NOMO-1 treated with dmso at 0.1 percent for 144 hours (cell line): Measurements from ENCODE around the gene PBX2.
"Not testable (repeated sequence)": the region's sequence is repeated elsewhere in the genome, so short reads cannot be mapped to it uniquely, and the experiment has no call there.

Experiments
- DNase-seq: peaks from one replicate; lab custom pipeline; 2025; ENCODE audit not compliant: unreplicated experiment; lab: John Stamatoyannopoulos, UW

PBX2 gene

GRCh38 chr6:32151863-32152768, 37.9 kb downstream of the PBX2 start, which contains the start of gene PRRT1:
Gene PRRT1 (minus strand): TSS chr6:32151939. CDS start chr6:32151827, 112 bp downstream.
- no peak for DNase-seq

GRCh38 chr6:32151181-32151862, 38.7 kb downstream of the PBX2 start:
- DNase-seq, result no peak

GRCh38 chr6:32149932-32150870, 39.8 kb downstream of the PBX2 start:
- no peak for DNase-seq

GRCh38 chr6:32149092-32149755, 40.8 kb downstream of the PBX2 start:
- DNase-seq, result no peak

- no peak for DNase-seq
These were observed 41.5 kb downstream of the PBX2 start for GRCh38 chr6:32148289-32149091.

GRCh38 chr6:32147401-32148132, 42.4 kb downstream of the PBX2 start:
- no peak for DNase-seq

- no peak for DNase-seq
These were observed 43.3 kb downstream of the PBX2 start for GRCh38 chr6:32146687-32147086.

GRCh38 chr6:32146287-32146686, 43.7 kb downstream of the PBX2 start:
- DNase-seq, result no peak

- DNase-seq, result not testable (repeated sequence)
These were observed 45.8 kb downstream of the PBX2 start for GRCh38 chr6:32144238-32144637.

GRCh38 chr6:32140420-32141046, 49.5 kb downstream of the PBX2 start:
- no peak for DNase-seq

GRCh38 chr6:32139590-32139989, 50.4 kb downstream of the PBX2 start:
- no peak for DNase-seq

GRCh38 chr6:32137454-32137853, 52.5 kb downstream of the PBX2 start:
- no peak for DNase-seq
